Neural crest cell (in vitro differentiated cells): ENCODE data around the gene GOLGA6B. TPM values are rescaled to one million over a fixed set of nuclear protein-coding genes. Genes with fewer than 3 reads are reported as not detected.
"Not testable (repeated sequence)": the region's sequence is repeated elsewhere in the genome, so short reads cannot be mapped to it uniquely, and the experiment has no call there.

Experiments used
- DNase-seq: peaks from one replicate; pipeline ENCODE4 v3.0.0; 2021; ENCODE audit warnings: low read depth, mixed read lengths, low spot score
- H3K27ac Mint-ChIP-seq: one replicate; pipeline ENCODE4 v1.8.0; 2021; ENCODE audit warnings: mild to moderate bottlenecking, mixed read lengths; ENCODE audit not compliant: unreplicated experiment
- H3K27me3 Mint-ChIP-seq: 2 replicates; pipeline ENCODE4 v1.8.0; 2021; ENCODE audit warnings: low read depth, mild to moderate bottlenecking, mixed read lengths
- H3K36me3 Mint-ChIP-seq: 2 replicates; pipeline ENCODE4 v1.8.0; 2021; ENCODE audit warnings: low read depth, mild to moderate bottlenecking, mixed read lengths
- H3K4me1 Mint-ChIP-seq: 2 replicates; pipeline ENCODE4 v1.8.0; 2021; ENCODE audit warnings: mixed read lengths
- H3K4me3 Mint-ChIP-seq: one replicate; pipeline ENCODE4 v1.8.0; 2021; ENCODE audit warnings: mild to moderate bottlenecking, mixed read lengths
- H3K9me3 Mint-ChIP-seq: 2 replicates; pipeline ENCODE4 v1.8.0; 2021; ENCODE audit warnings: mixed read lengths
- long read RNA-seq: library from polyadenylated mRNA; unstranded; transcript quantifications from one replicate; pipeline ENCODE4 v2.0.0, GENCODE V29; 2020
- total RNA-seq: library from RNA; stranded (reverse); gene quantifications from 2 replicates; pipeline ENCODE4 v1.2.1, GENCODE V29; 2021
- TF ChIP-seq, protein P1 (sequence below): fragments of 200-600 bp; sonication (generic); conservative IDR thresholded peaks from 2 replicates; pipeline ENCODE4 v1.5.0; 2021; ENCODE audit warnings: antibody characterized with exemption, mild to moderate bottlenecking

GOLGA6B gene, protein sequence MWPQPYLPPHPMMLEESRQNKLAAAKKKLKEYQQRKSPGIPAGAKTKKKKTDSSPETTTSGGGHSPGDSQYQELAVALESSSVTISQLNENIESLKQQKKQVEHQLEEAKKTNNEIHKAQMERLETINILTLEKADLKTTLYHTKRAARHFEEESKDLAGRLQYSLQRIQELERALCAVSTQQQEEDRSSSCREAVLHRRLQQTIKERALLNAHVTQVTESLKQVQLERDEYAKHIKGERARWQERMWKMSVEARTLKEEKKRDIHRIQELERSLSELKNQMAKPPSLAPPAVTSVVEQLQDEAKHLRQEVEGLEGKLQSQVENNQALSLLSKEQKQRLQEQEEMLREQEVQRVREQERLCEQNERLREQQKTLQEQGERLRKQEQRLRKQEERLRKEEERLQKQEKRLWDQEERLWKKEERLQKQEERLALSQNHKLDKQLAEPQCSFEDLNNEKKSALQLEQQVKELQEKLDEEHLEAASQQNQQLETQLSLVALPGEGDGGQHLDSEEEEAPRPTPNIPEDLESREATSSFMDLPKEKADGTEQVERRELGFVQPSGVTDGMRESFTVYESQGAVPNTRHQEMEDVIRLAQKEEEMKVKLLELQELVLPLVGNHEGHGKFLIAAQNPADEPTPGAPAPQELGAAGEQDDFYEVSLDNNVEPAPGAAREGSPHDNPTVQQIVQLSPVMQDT
- not detected in 2 replicates for total RNA-seq
- long read RNA-seq, result 0 reads

DNA sequence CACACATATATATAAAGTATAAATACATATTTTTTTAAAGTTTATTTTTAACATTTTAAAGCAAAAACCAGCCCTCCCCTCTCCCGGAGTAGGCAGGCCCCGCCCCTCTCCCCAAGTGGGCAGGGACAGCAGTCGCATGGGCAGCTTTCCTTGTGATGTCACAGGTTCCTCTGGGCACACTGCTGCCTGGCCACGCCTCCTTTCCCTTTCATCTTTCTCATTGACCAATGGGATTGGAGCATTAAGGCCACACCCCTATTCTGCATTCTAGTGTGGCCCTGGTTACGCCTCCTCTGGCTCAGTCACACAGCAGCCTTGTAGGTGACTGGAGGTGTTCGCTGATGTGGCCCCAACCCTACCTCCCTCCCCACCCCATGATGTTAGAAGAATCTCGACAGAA, at the start of gene GOLGA6B:
Gene GOLGA6B, plus strand, starts transcription at position 301 of the 400 bp plus-strand sequence. Its CDS starts 41 bp downstream, at position 342.
- not testable (repeated sequence) for H3K4me1 Mint-ChIP-seq, H3K4me3 Mint-ChIP-seq, H3K9me3 Mint-ChIP-seq, H3K27ac Mint-ChIP-seq, DNase-seq, H3K36me3 Mint-ChIP-seq, H3K27me3 Mint-ChIP-seq

DNA sequence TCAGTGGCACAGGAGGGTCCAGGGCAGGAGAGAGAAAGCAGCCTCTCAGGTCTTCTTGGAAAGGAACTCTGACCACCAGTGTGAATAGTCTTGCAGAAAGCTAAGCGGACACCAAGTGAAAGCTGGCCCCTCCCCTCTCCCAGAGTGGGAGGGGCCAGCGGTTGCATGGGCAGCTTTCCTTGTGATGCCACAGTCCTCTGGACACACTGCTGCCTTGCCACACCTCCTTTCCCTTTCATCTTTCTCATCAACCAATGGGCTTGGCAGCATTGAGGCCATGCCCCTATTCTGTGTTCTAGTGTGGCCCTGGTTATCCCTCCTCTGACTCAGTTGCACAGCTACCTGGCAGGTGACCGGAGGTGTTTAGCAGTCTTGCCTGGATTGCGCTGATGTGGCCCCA, 49.7 kb upstream of the GOLGA6B start:
- Mint-ChIP-seq H3K4me1 (peaks cover 3% of the 10 kb centered on the region), H3K27ac (no peak overlapping the region), H3K4me3 (no peak overlapping the region), H3K27me3 (no peaks in the 10 kb centered on the region), H3K36me3 (no peaks in the 10 kb centered on the region), H3K9me3 (no peaks in the 10 kb centered on the region)
- DNase-seq, result no peak
- TF ChIP-seq, protein P1, sequence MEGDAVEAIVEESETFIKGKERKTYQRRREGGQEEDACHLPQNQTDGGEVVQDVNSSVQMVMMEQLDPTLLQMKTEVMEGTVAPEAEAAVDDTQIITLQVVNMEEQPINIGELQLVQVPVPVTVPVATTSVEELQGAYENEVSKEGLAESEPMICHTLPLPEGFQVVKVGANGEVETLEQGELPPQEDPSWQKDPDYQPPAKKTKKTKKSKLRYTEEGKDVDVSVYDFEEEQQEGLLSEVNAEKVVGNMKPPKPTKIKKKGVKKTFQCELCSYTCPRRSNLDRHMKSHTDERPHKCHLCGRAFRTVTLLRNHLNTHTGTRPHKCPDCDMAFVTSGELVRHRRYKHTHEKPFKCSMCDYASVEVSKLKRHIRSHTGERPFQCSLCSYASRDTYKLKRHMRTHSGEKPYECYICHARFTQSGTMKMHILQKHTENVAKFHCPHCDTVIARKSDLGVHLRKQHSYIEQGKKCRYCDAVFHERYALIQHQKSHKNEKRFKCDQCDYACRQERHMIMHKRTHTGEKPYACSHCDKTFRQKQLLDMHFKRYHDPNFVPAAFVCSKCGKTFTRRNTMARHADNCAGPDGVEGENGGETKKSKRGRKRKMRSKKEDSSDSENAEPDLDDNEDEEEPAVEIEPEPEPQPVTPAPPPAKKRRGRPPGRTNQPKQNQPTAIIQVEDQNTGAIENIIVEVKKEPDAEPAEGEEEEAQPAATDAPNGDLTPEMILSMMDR, result no peak

DNA sequence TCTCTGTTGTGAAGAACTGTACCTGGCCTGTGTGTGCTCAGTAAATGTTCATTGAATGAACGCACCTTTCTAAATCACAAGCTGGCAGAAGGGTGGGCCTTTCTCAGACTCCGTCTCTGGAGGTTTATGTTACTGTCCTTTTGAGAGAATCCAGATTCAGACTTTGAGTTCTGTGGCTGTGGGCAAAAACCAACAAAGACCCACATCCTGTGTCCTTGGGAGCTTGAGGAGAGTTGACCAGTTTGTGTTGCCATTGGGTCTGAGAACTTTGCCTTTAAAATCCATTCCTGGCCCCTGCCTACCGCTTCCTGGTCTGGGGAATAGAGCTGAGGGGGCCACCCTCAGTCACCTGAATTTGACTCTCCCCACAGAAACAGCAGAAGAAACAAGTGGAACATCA, 46.4 kb upstream of the GOLGA6B start:
- H3K27ac Mint-ChIP-seq, H3K9me3 Mint-ChIP-seq, H3K4me1 Mint-ChIP-seq, H3K4me3 Mint-ChIP-seq, H3K36me3 Mint-ChIP-seq, H3K27me3 Mint-ChIP-seq, DNase-seq: not testable (repeated sequence)

DNA sequence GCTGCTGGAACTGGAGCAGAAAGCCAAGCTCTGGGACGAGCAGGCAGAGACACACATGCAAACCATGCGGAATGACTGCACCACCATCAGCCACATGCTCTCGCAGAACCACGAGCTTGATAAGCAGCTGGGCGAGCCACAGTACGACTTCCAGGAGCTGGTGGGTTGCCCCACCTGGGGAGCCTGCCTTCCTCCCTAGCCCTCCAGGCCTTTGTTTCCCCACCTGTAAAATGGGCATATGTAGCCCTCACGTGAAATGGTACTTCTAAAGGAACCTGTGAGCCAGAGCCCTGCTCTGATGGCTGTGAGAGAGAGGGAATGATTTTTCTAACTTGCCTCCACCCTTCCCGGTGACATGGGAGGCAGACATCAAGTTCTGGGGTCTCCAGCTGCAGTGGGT, 44.6 kb upstream of the GOLGA6B start:
- Mint-ChIP-seq H3K9me3 (no peaks in the 10 kb centered on the region), H3K36me3 (no peaks in the 10 kb centered on the region), H3K4me3 (no peak overlapping the region), H3K27me3 (no peaks in the 10 kb centered on the region), H3K4me1 (peaks cover 3% of the 10 kb centered on the region), H3K27ac (no peak overlapping the region)
- TF ChIP-seq, protein P1, result no peak
- no peak for DNase-seq

DNA sequence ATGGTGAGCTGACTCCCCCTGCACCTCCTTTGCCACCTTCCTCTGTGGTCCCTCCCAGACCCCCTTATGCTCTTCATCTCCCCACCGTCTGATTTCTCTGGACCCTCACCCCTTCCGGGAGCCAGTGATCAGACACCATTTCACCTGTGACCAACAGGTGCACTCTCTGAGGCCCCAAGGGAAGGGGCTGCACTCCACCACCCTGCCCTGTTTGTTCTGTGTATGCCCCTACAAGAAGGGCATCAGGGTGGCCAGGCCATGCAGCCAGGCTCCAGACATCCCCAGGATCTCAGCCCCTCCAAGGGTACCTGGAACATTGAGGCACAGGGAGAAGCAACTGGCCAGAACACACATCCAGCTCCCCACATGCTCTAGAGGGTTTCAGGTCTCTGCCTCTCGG, 42.2 kb upstream of the GOLGA6B start:
- not testable (repeated sequence) for H3K27ac Mint-ChIP-seq, H3K36me3 Mint-ChIP-seq, H3K27me3 Mint-ChIP-seq, H3K4me1 Mint-ChIP-seq, DNase-seq, H3K9me3 Mint-ChIP-seq, H3K4me3 Mint-ChIP-seq

DNA sequence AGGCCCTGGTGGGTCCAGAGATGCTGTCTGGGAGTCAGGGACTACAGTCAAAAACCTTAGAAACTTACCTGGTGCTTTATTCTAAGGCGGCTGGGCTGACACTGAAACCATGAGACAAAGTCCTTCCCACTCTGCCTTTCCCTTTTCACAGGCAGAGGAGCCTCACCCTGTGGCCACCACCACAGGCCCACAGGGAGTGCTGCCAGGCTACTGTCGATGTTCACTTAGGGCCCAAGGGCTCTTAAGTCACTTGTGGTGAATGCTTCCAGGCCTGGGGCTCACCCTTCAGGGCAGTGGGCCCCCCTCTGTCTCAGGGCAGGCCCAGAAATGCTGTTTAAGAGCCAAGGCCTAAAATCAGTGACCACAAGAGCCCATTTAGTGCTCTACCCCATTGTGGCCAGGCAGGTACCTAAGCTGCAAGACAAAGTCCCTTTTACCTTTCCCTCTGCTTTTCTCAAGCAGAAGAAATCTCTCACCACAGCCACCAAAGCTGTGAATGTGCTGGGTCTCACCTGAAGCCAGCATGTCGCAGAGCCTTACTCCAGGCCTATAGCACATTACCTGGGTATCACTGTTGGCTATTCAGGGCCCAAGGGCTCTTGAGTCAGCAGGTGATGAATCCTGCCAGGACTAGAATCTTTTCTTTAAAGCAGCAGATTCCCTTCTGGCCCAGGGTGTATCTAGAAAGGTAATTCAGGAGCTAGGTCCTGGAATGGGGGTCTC, 39.5 kb upstream of the GOLGA6B start:
- H3K4me3 Mint-ChIP-seq, result no peak overlapping the region
- DNase-seq, result no peak
- TF ChIP-seq, protein P1, result no peak
- no peaks in the 10 kb centered on the region for H3K9me3 Mint-ChIP-seq
- peaks cover 4% of the 10 kb centered on the region for H3K4me1 Mint-ChIP-seq
- H3K27ac Mint-ChIP-seq, result no peak overlapping the region
- H3K36me3 Mint-ChIP-seq, result no peaks in the 10 kb centered on the region
- H3K27me3 Mint-ChIP-seq, result no peaks in the 10 kb centered on the region

DNA sequence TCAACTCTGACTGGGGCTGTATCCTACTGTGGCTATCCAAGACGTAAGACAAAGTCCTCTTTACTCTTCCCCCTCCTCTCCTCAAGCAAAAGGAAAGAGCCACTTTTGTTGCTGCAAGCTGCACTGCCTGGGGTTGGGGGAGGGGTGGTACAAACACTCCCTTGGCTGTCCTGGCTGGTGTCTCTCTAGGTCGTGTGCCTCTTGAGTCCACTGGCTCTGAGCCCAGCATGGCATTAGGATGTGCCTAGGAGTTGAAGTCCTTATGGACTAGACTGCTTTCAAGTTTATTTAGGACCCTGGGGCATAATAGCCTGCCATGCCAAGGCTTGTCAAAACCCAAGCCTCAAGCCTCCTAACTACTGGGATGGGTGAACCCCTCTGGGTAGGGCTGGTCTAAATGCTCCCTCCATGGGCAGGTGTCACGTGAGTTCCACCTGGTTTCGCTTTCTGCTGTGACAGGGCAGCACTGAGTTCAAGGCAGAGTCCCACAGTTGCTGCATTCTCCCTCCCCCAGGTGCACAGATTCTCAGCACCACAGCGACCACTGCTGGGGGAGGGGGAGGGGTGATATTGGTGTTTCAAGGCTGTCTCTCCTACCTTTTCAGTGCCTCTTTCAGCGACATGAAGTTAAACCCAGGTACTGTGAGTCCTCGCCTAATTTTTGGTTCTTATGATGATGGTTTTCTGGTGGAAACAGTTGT, 38.8 kb upstream of the GOLGA6B start:
- not testable (repeated sequence) for DNase-seq, H3K9me3 Mint-ChIP-seq, H3K36me3 Mint-ChIP-seq, H3K27ac Mint-ChIP-seq, H3K27me3 Mint-ChIP-seq, H3K4me1 Mint-ChIP-seq, H3K4me3 Mint-ChIP-seq
